HuH-7.5 (cell line): Measurements from ENCODE around the gene SIX2.

Experiments
- DNase-seq: peaks from one replicate; pipeline ENCODE4 v3.0.0; 2011; ENCODE audit warnings: low spot score

SIX2 gene

GRCh38 chr2:45000921-45001868 is 8.1 kb downstream of the SIX2 start:
- no peak for DNase-seq

GRCh38 chr2:45000341-45000901 is 8.8 kb downstream of the SIX2 start:
- DNase-seq: peak; percentile 63

GRCh38 chr2:44999540-44999939 is 9.7 kb downstream of the SIX2 start:
- DNase-seq: no peak

- no peak for DNase-seq
Measured at GRCh38 chr2:44997963-44998362, 11.3 kb downstream of the SIX2 start.

DNA sequence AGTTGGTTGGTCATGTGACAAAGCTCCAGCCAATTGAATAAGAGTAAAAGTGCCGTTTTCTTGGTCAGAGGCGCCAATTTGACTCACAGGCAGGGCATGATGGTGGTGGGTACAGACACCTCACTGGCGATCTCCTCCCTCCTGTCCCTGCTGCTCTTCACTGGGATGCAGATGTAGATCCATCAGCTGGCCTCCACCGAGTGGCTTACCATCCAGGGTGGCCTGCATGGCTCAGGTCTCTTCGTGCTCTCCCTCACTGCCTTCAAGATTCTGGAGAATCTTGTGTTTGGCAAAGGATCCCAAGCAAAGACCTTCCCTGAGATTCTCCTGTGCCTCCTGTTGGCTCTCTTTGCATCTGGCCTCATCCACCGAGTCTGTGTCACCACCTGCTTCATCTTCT is 12.9 kb downstream of the SIX2 start:
- DNase-seq: no peak

GRCh38 chr2:44994377-44994776 is 14.9 kb downstream of the SIX2 start:
- no peak for DNase-seq

DNA sequence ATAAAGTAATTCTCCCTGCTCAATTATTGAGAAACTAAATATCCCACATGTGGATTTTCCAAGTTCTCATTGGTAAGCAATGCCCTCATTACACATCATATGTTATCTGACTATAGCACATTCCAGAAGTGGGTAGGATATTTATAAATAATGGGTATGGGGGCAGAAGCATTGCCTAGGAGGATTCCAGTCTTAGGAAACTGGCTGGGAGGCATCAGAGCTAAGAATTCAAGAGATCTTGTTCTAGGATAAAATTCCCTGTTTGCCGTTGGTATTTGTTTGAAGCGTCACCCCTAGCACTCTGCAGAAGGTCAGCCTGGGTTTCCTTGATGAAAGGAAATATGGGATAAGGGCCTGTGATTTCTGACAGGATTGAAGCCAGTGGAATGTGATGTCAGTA is 20.1 kb downstream of the SIX2 start:
- DNase-seq: no peak

GRCh38 chr2:44983836-44984604 is 25.2 kb downstream of the SIX2 start:
- no peak for DNase-seq

GRCh38 chr2:44981714-44982108 is 27.5 kb downstream of the SIX2 start:
- DNase-seq: peak; percentile 52

- no peak for DNase-seq
Measured at GRCh38 chr2:44980751-44981713, 28.2 kb downstream of the SIX2 start.

GRCh38 chr2:44979581-44979980 is 29.7 kb downstream of the SIX2 start:
- no peak for DNase-seq

DNA sequence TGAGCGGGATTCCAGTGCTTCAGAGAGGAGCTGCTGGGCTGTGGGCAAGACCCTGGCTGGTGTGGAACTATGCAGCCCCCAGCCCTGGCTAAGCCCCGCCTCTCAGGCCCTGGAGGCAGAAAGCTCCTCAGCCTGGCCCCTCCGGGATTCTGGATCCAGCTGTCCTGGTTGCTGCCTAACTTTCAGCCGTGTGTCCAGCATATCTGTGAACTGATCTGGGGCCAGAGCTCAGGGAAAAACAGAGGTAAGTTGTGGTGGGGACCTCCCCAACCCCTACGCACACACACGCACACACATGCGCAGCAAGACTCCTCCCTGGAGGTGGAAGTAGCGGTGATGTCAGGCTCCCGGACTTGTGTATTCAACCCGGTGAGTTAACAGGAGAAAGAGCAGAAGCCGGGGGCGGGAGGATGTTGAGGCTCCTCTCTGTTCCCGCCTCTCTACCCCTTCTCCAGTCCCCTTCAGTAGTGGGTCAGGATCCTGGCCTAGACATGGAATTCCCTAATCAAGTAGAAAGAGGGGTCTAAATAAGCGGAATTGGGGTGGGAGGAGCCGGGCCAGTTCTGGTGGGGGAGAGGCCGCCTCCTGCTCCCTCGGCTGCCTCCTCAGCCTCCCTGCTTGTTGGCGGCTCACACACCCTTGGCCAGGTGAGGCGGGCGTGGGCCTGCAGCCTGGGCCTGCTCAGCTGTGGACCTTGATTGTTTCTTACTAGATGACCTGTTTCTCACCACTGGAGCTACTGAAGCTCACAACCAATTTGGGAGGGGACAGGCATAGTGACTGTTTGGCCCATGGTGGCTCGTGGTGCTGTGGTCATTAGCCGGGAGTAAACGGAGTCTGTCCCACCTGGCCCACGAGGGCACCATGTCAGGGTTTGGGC is 33.4 kb downstream of the SIX2 start:
- no peak for DNase-seq

- peak; percentile 47 for DNase-seq
Measured at GRCh38 chr2:44974064-44974715, 35.1 kb downstream of the SIX2 start.

DNA sequence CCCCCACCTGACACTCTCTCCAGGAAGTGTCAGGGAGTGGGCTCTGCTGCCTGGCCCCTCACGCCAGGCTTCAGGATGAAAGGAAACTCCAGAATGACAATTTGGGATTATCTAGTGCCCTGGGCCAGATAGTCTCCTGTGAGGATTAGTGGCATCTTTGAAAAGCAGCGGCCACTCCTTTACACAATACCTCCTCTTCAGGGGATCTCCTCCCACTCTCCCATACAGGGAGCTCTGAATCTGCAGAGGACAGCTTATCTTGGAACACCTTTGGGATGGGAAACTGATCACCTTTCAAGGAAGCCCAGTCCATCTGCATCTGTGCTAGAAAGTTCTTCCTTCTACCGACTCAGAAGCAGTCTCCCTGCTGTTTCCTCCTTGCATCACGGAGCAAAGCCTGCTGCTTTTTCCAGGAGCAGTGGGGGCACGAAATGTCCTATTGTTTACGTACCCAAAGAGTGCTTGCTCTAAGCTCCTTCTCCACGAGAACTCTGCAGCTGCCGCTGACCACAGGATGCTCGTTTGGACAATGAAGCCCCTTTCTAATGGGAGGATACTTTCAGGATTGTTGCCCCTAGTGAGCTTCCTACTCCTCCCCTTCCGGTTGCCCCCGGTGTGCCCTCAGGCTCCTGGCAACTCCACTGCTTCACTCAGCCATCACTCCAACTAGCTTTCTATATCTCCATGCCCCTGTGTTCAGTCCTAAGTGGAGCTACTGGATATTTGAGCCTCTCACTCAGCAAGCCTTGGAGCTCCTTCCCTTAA is 36.3 kb downstream of the SIX2 start:
- DNase-seq: no peak

GRCh38 chr2:44970846-44971450 is 38.3 kb downstream of the SIX2 start:
- DNase-seq: no peak

DNA sequence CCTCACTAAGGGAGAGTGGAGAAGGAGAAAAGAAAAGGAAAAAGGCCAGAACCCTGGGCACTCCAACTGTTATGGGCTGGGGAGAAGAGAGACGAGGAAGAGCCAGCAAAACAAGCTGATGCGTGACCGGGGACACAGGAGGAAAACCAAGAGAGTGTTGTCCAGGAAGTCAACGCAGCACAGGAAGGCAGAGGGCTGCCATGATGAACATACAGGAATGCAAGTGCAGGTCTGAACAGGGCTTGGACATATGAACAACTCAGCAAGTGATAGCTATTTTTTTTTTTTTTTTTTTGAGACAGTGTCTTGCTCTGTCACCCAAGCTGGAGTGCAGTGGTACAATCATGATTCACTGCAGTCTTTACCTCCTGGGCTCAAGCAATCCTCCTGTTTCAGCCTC is 39.3 kb downstream of the SIX2 start:
- DNase-seq: no peak

DNA sequence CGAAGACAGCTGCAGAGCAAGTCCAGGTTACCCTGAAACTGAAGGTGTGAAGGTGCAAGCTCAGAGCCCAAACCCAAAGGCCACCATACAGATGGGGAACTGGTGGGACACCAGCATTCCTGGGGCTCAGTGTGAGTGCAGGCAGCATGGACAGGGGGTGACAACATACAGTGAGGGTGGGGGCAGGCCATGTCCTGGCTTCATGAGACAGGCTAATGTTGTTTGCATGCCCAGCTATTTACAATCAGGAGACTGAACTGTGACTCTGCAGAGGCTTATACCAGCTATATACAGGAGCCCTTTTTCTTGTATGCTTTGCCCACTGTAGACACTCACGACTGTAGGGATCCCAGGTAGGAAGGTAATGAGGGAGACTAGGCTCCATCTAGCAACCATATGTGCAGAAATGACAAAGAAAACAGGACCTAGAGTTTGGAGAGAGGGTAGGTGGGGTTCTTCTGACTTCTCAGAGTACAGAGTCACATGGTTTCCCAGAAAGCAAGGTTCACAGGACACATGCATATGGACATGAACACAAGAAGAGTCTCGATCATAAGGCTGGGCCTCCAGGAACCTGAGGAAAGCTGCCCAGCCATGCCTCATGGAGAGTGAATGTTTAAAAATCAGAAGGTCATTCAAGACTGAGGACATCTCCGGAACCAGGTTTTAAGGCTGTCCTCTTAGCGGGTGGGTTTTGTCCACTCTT is 41.4 kb downstream of the SIX2 start:
- no peak for DNase-seq

GRCh38 chr2:44967056-44967455 is 42.2 kb downstream of the SIX2 start:
- no peak for DNase-seq
